ENCODE measurements around the gene HK1.

HK1 gene

GRCh38 chr10:69374931-69375306 lies 96.6 kb downstream of the HK1 start:
- no peak for DNase-seq (ENCODE audit: low read depth in 2 of 2)

GRCh38 chr10:69375307-69376151 lies 97.2 kb downstream of the HK1 start:
- no peak for DNase-seq (ENCODE audit: low read depth in 2 of 2)

GRCh38 chr10:69376662-69377061 lies 98.4 kb downstream of the HK1 start:
- no peak for DNase-seq (ENCODE audit: low read depth in 2 of 2)

GRCh38 chr10:69377191-69377590 lies 98.9 kb downstream of the HK1 start:
- DNase-seq (ENCODE audit: low read depth in 2 of 2), result no peak

- no peak for DNase-seq (ENCODE audit: low read depth in 2 of 2)
These were observed 99.6 kb downstream of the HK1 start for GRCh38 chr10:69377933-69378332.

GRCh38 chr10:69379800-69380199 lies 101.5 kb downstream of the HK1 start:
- DNase-seq (ENCODE audit: low read depth in 2 of 2), result no peak

GRCh38 chr10:69382382-69383117 lies 104.3 kb downstream of the HK1 start:
- DNase-seq (ENCODE audit: low read depth in 2 of 2), result no peak

- DNase-seq (ENCODE audit: low read depth in 2 of 2), result no peak
These were observed 105.3 kb downstream of the HK1 start for GRCh38 chr10:69383558-69383957.

- no peak for DNase-seq (ENCODE audit: low read depth in 2 of 2)
These were observed 106.0 kb downstream of the HK1 start for GRCh38 chr10:69384320-69384719.

GRCh38 chr10:69385454-69386350 lies 107.4 kb downstream of the HK1 start:
- DNase-seq (ENCODE audit: low read depth in 2 of 2), result no peak

- DNase-seq (ENCODE audit: low read depth in 2 of 2), result no peak
These were observed 109.2 kb downstream of the HK1 start for GRCh38 chr10:69387500-69387899.

- no peak for DNase-seq (ENCODE audit: low read depth in 2 of 2)
These were observed 110.2 kb downstream of the HK1 start for GRCh38 chr10:69388488-69388887.

- no peak for DNase-seq (ENCODE audit: low read depth in 2 of 2)
These were observed 111.7 kb downstream of the HK1 start for GRCh38 chr10:69389827-69390490.

- DNase-seq (ENCODE audit: low read depth in 2 of 2), result no peak
These were observed 112.9 kb downstream of the HK1 start for GRCh38 chr10:69391158-69391557.

- DNase-seq (ENCODE audit: low read depth in 2 of 2), result peak; percentile 61 to 63
These were observed 114.2 kb downstream of the HK1 start for GRCh38 chr10:69392481-69393000.

- no peak for DNase-seq (ENCODE audit: low read depth in 2 of 2)
These were observed 115.7 kb downstream of the HK1 start for GRCh38 chr10:69394020-69394419.

- DNase-seq (ENCODE audit: low read depth in 2 of 2), result no peak
These were observed 119.7 kb downstream of the HK1 start for GRCh38 chr10:69397972-69398371.

GRCh38 chr10:69398466-69398865 lies 120.2 kb downstream of the HK1 start:
- no peak for DNase-seq (ENCODE audit: low read depth in 2 of 2)

GRCh38 chr10:69400936-69401335 lies 122.6 kb downstream of the HK1 start:
- no peak for DNase-seq (ENCODE audit: low read depth in 2 of 2)

GRCh38 chr10:69401416-69401815 lies 123.1 kb downstream of the HK1 start:
- no peak for DNase-seq (ENCODE audit: low read depth in 2 of 2)

- DNase-seq (ENCODE audit: low read depth in 2 of 2), result no peak
These were observed 124.1 kb downstream of the HK1 start for GRCh38 chr10:69402386-69402785.

All from stimulated activated CD8-positive, alpha-beta memory T cell treated with anti-CD3 and anti-CD28 coated beads, Interleukin-15, amount 100 ng/mL, for 48 hours (primary cell).